Epidermal melanocyte (primary cell): Measurements from ENCODE around the gene UBE2E2.
A peak's percentile ranks its signal among the peaks of the same experiment; 100 is the strongest.

Experiments used
- DNase-seq: peaks from one replicate; pipeline ENCODE4 v3.0.0; 2011; ENCODE audit warnings: low spot score; ENCODE audit not compliant: insufficient read length

UBE2E2 gene

GRCh38 chr3:23533596-23533995 lies 330.5 kb downstream of the UBE2E2 start:
- DNase-seq = no peak

- DNase-seq = no peak
These were observed 330.9 kb downstream of the UBE2E2 start for GRCh38 chr3:23533996-23534395.

- no peak for DNase-seq
These were observed 334.0 kb downstream of the UBE2E2 start for GRCh38 chr3:23537101-23537551.

- no peak for DNase-seq
These were observed 336.1 kb downstream of the UBE2E2 start for GRCh38 chr3:23539185-23539584.

DNA sequence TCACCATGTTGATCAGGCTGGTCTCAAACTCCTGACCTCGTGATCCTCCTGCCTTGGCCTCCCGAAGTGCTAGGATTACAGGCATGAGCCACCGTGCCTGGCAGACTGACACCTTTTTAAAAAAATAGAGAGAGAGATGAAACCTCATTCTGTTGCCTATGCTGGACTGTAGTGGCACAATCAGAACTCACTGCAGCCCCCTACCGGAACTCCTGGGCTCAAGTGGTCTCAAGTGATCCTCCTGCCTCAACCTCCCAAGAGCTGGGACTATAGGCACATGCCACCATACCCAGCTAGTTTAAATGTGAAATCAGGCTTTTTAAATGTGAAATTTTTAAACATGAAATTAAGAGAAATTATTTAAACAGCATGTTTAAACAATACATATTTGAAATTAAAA lies 337.5 kb downstream of the UBE2E2 start:
- no peak for DNase-seq

DNA sequence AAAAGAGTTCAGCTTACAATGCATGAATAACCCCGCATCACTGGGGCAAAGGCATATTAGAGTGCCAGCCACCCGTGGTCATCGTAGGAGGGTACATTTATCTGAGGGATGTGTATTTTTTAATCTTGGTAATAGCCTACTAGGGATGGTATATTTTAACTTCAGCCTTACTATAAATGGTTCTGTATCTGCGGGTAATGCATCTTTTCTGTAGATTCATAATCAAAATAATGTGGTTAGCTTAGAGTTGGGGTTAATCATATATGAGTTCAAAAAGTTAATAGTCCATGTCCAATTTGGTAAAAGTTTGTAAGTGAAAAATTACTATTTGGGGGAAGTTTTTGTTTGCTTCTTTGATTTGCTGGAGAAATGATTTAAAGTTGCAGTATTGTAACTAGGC lies 339.0 kb downstream of the UBE2E2 start:
- no peak for DNase-seq

- DNase-seq = no peak
These were observed 343.1 kb downstream of the UBE2E2 start for GRCh38 chr3:23546181-23546580.

- no peak for DNase-seq
These were observed 345.0 kb downstream of the UBE2E2 start for GRCh38 chr3:23547905-23548650.

DNA sequence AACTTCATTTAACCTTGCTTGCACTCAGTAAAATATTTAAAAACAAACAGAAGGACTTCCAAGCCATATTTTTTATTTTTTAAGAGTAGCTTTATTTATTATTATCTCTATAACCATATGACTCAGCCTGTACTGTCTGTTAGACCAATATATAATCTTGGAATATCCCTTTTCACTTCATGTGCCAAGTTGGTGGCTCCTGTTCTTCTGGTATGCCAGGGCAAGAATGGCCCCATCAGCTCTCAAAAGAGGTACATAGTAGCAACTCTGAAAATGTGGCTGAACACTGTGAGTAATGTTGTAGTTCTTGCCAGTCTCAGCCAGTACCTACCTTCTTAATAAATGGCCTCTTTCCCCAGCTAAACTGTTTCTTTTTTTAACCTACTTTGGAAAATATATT lies 345.6 kb downstream of the UBE2E2 start:
- DNase-seq = no peak

DNA sequence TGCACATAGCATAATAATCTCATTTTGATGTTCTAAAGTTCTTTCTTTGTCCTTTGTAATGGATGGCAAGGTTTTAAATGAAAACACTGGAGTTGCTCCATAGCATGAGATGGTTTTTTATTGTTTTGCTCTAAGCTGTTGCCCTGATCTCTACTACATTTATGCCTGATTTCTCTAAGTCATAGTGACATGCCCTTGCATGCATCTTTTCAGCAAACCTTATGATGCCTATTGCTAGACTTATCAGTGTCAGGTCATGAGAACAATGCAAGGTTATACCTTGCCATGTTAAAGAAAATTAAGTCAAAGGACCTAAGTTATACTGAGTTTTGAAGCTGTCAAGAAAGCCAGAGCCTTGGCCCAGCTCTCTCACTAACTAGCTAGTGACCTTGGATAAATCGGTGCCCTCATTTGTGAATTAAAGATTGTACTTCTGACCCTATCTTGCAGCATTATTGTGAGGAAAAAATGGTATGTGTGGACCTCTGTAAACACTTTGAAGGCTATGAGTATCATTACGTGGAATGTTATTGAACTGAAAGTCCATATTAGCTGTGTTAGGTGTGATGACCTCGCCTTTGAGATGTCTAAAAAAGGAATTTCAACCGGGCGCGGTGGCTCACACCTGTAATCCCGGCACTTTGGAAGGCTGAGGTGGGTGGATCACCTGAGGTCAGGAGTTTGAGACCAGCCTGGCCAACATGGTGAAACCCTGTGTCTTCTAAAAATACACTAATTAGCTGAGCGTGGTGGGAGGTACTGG lies 346.2 kb downstream of the UBE2E2 start:
- DNase-seq = no peak

DNA sequence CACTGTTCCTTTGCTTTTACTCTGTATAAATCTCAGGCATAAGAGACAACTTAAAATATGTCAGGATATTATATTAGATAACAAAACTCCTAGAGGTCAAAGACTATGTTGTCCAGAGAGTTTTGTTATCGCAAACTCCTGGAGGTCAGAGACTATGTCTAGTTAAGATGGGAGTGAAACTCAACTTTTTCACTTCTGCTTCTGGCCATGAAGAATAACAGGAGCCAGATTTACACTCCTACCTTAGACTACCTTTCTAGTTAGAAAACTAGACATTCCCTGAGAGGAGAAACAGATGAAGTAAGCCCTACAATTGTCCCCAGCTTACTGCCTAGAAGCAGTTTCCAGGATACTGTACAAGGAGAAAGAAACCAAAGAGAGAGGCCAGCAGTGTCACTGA lies 347.3 kb downstream of the UBE2E2 start:
- no peak for DNase-seq

GRCh38 chr3:23552506-23552905 lies 349.4 kb downstream of the UBE2E2 start:
- no peak for DNase-seq

- no peak for DNase-seq
These were observed 350.2 kb downstream of the UBE2E2 start for GRCh38 chr3:23553353-23553752.

DNA sequence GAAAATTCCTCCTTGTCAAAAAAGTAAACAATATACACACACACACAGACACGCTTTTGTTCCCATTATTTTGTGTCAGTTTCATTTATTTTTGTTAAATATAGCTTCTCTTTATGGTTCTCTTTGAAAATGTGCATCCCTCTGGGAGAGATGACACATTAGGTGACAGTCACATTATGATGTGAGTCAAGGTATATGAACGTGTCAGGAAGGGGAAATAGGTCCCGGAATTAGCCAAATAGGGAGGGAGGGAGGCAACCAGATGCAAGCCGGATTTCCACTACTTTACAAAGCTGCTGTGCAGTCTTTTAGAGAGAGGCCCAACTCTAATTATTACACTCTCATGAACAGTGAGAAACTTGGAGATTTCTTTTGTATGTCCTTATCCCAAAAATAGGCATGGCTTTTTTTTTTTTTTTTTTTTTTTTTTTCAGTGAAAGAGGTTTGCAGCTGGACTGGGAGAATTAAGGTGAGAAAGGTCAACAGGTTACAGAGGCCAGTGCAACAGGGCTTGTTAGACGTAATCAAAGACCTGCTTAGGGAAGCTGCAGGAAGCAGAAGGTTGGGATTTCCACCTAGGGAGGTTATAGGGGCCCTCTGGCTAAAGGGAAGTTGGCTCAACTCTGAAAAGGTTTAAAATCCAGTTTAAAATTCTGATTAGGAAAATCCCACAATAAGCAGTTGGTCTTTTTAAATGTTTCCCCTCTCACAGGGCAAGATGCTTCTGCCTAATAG lies 362.1 kb downstream of the UBE2E2 start:
- no peak for DNase-seq

DNA sequence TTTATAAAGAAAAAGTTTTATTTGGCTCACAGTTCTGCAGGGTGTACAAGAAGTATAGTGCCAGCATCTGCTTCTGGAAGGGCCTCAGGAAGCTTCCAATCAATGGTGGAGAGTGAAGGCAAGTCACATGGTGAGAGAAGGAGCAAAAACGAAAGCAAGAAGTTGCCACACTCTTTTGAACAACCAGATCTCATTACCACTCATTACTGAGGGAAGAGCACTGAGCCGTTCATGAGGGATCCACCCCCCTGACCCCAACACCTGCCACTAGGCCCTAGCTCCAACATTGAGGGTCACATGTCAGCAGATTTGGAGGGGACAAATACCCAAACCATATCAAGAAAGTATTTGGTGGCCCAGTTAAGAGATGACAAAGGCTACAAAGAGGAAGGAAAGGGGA lies 363.4 kb downstream of the UBE2E2 start:
- no peak for DNase-seq

DNA sequence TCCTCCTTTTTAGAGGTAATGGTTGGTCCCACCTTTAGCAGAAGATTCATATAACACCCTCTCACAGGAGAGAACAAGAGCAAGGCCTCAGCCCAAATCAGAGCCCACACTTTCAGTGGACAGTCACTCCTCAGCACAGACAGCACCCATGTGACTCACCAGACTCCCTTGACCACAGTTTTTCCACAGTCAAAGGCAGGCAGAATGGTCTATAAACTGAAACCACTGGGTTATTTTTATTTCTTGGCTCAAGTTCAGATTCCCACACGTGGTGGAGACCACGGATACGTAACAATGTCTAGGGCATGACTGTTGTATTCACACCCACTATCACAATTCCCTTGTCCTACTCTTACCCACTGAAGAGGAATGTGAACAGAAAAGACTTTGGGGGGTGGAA lies 364.8 kb downstream of the UBE2E2 start:
- DNase-seq = peak; percentile 30

- DNase-seq = no peak
These were observed 370.7 kb downstream of the UBE2E2 start for GRCh38 chr3:23573827-23574226.

DNA sequence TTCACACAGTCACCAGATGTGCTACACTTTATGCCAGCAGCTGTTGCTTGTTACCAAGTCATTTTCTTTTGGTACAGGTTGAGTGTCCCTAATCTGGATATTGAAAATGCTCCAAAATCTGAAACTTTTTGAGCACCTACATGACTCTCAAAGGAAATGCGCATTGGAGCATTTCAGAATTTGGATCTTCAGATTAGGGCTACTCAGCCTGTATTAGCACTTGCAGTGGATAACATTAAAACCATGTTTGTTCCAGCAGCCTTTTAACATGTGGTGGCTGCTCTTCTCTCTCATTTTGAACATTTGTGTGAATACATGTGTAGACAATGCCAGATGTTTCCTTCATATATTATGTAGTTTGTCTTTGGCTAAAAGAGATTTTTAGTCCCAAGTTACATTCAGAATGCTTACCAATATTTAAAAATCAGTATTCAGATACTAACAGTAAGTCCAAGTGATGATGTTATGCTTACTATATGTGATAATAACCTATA lies 371.7 kb downstream of the UBE2E2 start:
- no peak for DNase-seq

DNA sequence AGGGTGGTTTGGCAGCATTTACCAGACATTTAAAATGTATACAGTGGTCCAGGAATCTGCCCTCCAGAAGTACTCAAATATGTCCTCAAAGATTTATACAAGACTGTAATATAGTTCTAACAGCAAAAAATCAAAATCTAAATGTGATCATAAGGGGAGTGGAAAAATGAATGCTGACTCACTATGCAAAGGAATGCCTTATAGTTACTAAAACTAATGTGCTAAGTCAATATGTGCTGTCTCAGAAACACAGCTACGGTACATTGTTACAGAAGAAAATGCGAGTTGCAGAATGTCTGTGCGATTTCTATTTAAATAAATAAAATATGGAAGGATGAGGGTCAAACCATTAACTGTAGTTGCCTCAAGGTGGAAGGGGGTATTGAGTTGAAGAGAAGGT lies 372.6 kb downstream of the UBE2E2 start:
- no peak for DNase-seq

- DNase-seq = no peak
These were observed 373.3 kb downstream of the UBE2E2 start for GRCh38 chr3:23576379-23576959.

- DNase-seq = no peak
These were observed 377.1 kb downstream of the UBE2E2 start for GRCh38 chr3:23580096-23580713.
